GM10266 (cell line): ENCODE measurements around the gene CXCL17.

Experiments
- DNase-seq: peaks from one replicate; pipeline ENCODE4 v3.0.0; 2012; ENCODE audit errors: extremely low spot score
- TF ChIP-seq, protein P1 (sequence below): IDR thresholded peaks from 2 replicates; pipeline ENCODE4 v1.5.1; 2012; ENCODE audit warnings: mild to moderate bottlenecking, low read depth; ENCODE audit not compliant: control insufficient read depth, insufficient read depth; ENCODE audit errors: missing control alignments

The CXCL17 gene

DNA sequence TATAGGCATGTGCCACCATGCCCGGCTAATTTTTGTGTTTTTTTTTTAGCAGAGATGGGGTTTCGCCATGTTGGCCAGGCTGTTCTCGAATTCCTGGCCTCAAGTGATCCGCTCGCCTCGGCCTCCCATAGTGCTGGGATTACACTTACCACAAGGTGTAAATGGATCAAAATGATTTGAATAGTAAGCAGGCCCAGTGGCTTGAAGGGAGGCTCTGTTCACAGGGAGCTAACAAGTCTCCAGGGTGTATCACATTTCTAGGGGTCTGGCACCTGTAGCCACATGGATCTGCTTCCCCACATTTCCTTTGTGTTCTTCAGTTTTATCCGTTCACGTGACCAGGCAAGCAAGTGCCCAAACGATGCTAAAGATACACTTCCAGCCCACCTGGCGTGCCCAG is 39.2 kb downstream of the CXCL17 start:
- TF ChIP-seq, protein P1, sequence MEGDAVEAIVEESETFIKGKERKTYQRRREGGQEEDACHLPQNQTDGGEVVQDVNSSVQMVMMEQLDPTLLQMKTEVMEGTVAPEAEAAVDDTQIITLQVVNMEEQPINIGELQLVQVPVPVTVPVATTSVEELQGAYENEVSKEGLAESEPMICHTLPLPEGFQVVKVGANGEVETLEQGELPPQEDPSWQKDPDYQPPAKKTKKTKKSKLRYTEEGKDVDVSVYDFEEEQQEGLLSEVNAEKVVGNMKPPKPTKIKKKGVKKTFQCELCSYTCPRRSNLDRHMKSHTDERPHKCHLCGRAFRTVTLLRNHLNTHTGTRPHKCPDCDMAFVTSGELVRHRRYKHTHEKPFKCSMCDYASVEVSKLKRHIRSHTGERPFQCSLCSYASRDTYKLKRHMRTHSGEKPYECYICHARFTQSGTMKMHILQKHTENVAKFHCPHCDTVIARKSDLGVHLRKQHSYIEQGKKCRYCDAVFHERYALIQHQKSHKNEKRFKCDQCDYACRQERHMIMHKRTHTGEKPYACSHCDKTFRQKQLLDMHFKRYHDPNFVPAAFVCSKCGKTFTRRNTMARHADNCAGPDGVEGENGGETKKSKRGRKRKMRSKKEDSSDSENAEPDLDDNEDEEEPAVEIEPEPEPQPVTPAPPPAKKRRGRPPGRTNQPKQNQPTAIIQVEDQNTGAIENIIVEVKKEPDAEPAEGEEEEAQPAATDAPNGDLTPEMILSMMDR, result no peak
- DNase-seq, result no peak

DNA sequence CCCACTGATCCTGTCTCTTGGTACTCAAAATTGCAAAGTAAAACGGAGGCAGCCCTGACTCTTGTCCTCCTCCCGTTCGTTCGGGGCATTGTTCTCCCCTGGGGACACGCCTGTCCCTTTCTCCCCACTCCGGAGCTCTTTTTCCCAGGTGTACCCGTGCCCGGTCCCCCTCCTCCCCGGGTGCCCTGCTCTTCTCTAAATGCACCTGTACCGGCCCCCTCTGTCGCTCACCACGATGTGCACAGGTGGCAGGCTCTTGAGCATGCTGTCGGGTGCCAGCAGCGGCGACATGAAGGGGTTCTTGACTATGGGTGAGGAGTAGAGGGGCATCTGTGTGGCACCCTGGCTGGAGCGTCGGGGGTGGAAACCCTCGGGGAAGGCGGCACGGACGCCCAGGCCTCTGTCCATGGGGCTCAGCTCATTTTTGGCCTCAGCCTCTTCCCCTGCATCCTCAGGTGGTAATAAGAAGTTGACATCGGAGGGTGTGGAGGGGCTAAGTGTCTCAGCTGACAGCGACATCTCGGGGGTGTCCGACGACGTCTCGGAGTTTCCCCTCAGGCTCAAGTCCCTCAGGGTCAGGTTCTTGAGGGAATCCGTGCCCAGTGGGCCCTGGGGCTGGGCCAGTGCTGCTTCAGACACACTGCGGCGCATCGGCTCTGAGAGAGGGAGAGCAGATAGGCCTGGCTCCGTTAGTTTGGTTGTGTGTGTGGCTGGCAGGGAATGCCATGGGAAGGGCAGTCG is 40.2 kb downstream of the CXCL17 start:
- TF ChIP-seq, protein P1, result no peak
- no peak for DNase-seq

DNA sequence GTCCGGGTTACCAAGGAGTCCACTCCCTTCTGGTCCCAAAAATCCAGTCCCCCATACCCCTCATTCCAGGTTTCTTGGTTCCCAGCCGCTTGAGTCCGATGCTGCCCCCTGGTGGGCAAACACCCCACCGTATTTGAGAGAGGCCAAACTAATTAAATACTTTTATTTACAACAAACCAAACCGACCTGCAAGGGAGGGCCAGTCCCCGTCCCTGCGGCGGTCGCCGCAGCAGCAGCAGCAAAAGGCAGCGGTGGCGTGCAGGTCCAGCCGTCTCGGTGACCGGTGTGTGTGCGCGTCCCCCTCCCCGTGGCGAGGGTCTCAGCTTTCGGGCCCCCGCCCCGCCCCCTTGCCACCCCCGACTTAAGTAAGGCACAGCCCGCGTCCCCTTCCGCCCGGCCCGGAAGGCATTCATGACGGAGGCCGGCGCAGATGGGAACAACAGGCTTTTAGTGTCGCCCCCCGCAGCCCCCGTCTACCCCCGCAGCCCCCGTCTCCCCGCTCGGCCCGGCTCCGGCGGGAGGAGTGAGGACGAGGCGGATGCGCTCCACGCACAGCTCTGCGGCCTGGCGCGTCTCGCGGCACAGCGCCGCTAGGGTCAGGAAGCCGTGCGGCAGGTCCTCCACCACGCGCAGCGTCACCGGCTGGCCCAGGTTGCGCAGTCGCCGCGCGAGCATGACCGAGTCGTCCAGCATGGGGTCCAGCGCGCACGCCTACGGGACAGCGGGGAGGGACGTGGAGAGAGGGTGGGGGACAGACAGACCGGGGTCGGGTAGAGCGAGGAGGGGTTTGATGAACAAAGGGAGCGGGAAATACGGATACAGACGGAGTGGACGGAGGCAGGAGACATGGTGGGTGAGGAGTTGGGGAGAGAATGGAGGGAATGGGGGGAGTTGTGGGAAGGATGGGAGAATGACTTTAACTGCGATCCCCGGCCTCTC is 41.1 kb downstream of the CXCL17 start:
- TF ChIP-seq, protein P1, result peak; percentile 66
- DNase-seq, result peak; percentile 77

DNA sequence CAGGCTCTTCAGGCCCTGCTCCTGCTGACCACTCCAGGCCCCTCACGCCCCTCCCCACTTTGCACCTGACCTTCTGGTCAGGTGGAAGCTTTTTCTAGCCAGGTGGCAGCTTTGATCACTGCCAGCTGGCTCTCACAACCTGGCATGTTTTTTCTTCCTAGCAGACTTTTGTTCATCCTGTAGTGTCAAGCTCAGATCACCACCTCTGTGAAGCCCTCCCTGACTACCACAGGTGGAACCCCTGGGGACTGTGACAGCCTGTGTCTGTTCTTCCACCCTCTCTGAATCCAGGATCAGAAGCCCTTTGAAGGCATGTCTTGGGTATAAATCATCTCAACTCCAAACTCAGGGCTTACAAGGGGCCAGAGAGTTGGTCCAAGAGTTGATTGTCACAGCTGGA is 42.3 kb downstream of the CXCL17 start:
- TF ChIP-seq, protein P1, result no peak
- no peak for DNase-seq

DNA sequence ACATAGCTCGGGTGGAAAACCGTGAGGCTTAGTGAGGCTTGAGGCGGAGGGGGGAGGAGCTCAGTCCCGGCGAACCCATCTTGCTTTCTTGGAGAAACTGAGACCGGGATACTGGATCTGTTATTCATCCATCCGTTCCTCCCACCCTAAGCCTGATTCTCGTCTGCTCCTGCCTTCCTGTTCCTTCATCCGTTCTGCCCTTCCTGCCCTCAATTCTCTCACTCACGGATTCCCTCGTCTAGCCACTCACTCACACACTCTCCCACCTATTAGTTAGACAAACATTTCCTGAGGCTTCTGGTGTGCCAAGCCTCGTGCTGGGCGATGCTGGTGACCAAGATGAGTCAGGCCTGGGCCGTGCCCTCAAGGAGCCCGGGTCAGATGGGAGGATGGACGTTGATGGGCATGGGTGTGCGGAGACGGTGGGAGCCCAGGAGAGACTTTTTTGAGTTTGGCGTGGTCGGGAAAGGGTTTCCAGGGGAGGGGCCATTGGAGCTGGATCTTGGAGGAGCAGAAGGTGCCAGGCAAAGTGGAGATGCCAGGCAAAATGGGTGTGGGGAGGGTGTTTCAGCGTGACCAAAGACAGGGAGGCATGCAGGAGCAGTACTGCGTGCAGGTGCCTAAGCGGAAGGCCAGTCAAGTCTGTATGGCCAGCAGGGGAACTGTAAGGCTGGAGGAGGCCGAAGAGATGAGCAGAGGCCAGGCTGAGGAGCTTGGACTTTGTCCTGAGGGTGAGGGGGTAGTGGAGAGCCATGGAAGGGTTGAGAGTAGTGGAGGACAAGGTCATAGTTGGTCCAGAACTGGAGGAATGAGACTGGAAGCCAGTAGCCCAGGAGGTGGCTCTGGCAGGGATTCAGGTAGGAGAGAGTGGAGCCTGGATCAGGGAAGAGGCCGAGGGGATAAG is 45.2 kb downstream of the CXCL17 start:
- no peak for DNase-seq

More for the DNA sequence above, 45.2 kb downstream of the CXCL17 start:
- TF ChIP-seq, protein P1, result no peak
